Transverse colon (tissue), 4 donors: ENCODE measurements around the gene SOX5. TPM values are rescaled to one million over a fixed set of nuclear protein-coding genes. Genes with fewer than 3 reads are reported as not detected.

Experiments
- DNase-seq: peaks from one replicate; pipeline ENCODE4 v3.0.0-alpha.2; 2019
- H3K27ac ChIP-seq, 4 donors: fragments of 200-600 bp; sonication (generic); 2 replicates each; pipeline ENCODE4 v1.5.1; 2016 to 2018; ENCODE audit warnings: inconsistent platforms in 4 of 4
- H3K27me3 ChIP-seq: fragments of 200-600 bp; sonication (generic); 2 replicates; pipeline ENCODE4 v1.5.1; 2017; ENCODE audit warnings: inconsistent platforms
- H3K36me3 ChIP-seq, 4 donors: fragments of 200-600 bp; sonication (generic); 2 replicates each; pipeline ENCODE4 v1.5.1; 2017 to 2019; ENCODE audit warnings: inconsistent platforms in 4 of 4
- H3K4me1 ChIP-seq, 4 donors: fragments of 200-600 bp; sonication (generic); 2 replicates each; pipeline ENCODE4 v1.5.1; 2017 to 2020; ENCODE audit warnings: inconsistent platforms in 4 of 4
- H3K4me3 ChIP-seq, 4 donors: fragments of 200-600 bp; sonication (generic); 1 replicate in 1 of 4; 2 replicates in 3 of 4; pipeline versions ENCODE4 v1.5.1 to v1.6.1; 2017 to 2019; ENCODE audit warnings: inconsistent platforms in 4 of 4
- H3K9me3 ChIP-seq, 2 donors: fragments of 200-600 bp; sonication (generic); 2 replicates each; pipeline ENCODE4 v1.5.1; 2017 to 2019; ENCODE audit warnings: inconsistent platforms in 2 of 2
- CTCF ChIP-seq, 5 experiments: fragments of 200-600 bp in 3 of 5; fragments of 450-650 bp in 2 of 5; sonication (generic) in 3 of 5; IDR thresholded peaks; 1 replicate in 2 of 5; 2 replicates in 3 of 5; pipeline ENCODE4 v1.5.1; 2016 to 2017; ENCODE audit warnings: antibody characterized with exemption in 5 of 5, inconsistent platforms in 3 of 5, mild to moderate bottlenecking in 2 of 5, moderate library complexity in 1 of 5
- EP300 ChIP-seq: sonication (generic); formaldehyde crosslinking; IDR thresholded peaks from one replicate; pipeline ENCODE4 v1.6.1; 2017; ENCODE audit warnings: antibody characterized with exemption, low read depth
- POLR2A ChIP-seq: fragments of 450-650 bp; IDR thresholded peaks from one replicate; pipeline ENCODE4 v1.6.1; 2016; ENCODE audit warnings: antibody characterized with exemption, mild to moderate bottlenecking, moderate library complexity
- POLR2AphosphoS5 ChIP-seq, 3 donors: sonication (generic); formaldehyde crosslinking; IDR thresholded peaks; one replicate each; pipeline ENCODE4 v1.6.1; 2016; ENCODE audit warnings: antibody characterized with exemption in 3 of 3
- WGBS, 2 donors: methylation state at CpG; one replicate each; pipeline ENCODE4 v1.1.5; 2018; ENCODE audit warnings: low coverage in 1 of 2; 5-methylcytosine and 5-hydroxymethylcytosine counted together
- in situ Hi-C, 4 donors: fragments of 200-750 bp; cut with MboI; loops; one replicate each; pipeline versions ENCODE4 v1.15.0 to v1.15.1; 2017; ENCODE audit warnings: low sequenced_read_pairs in 3 of 4, low pct_ligation_motif_present in 1 of 4, low pct_unique_long_range_greater_than_20kb in 1 of 4
- intact Hi-C: fragments of 100-400 bp; cut with DNase I; formaldehyde crosslinking; loops from one replicate; pipeline ENCODE4 v1.15.1; 2023; ENCODE audit warnings: low total_unique reads
- total RNA-seq, 4 donors: library from RNA; depleted of rRNA; stranded (reverse); fragments of >200 nt; gene quantifications; one replicate each; pipeline ENCODE4 v1.1.0, GENCODE V29; 2016

The SOX5 gene
- total RNA-seq, 4 donors from 2014 or later = 1.00 to 9.8 (median 3.2) TPM

- 88% methylated on average over 3 of the region's 3 CpGs; no CpG with 5 or more reads in 1 of the 2 donors for WGBS, 2 donors
These were observed 86.8 kb downstream of the SOX5 start for GRCh38 chr12:23862701-23863100.

GRCh38 chr12:23860019-23860418 lies 89.5 kb downstream of the SOX5 start:
- intact Hi-C loops (no loop called here), in situ Hi-C loops (no loop called here)
- no peak for DNase-seq

More at GRCh38 chr12:23862701-23863100, 86.8 kb downstream of the SOX5 start:
- TF ChIP-seq CTCF (IDR thresholded peaks at IDR 0.05) (no peak), POLR2A (no peak), EP300 (no peak), POLR2AphosphoS5 (IDR thresholded peaks at IDR 0.05) (no peak)
- Histone ChIP-seq H3K4me3 (no peak overlapping the region), H3K27ac (no peak overlapping the region), H3K9me3 (no peaks in the 10 kb centered on the region), H3K27me3 (no peaks in the 10 kb centered on the region), H3K36me3 (no peaks in the 10 kb centered on the region), H3K4me1 (no peaks in the 10 kb centered on the region)
- intact Hi-C loops (no loop called here), in situ Hi-C loops (no loop called here)
- DNase-seq = no peak

GRCh38 chr12:23857178-23857577 lies 92.3 kb downstream of the SOX5 start:
- Histone ChIP-seq H3K27me3 (no peaks in the 10 kb centered on the region), H3K36me3 (no peaks in the 10 kb centered on the region), H3K4me3 (no peak overlapping the region), H3K9me3 (no peaks in the 10 kb centered on the region), H3K27ac (no peak overlapping the region), H3K4me1 (no peaks in the 10 kb centered on the region)
- in situ Hi-C loops = no loop called here
- DNase-seq = no peak
- TF ChIP-seq CTCF (IDR thresholded peaks at IDR 0.05) (no peak), POLR2A (no peak), POLR2AphosphoS5 (IDR thresholded peaks at IDR 0.05) (no peak), EP300 (no peak)
- intact Hi-C loops = no loop called here

More at GRCh38 chr12:23860019-23860418, 89.5 kb downstream of the SOX5 start:
- 64 to 80% methylated on average over 1 of the region's 1 CpG for WGBS, 2 donors
- Histone ChIP-seq H3K4me3 (no peak overlapping the region), H3K27ac (no peak overlapping the region), H3K9me3 (no peaks in the 10 kb centered on the region), H3K27me3 (no peaks in the 10 kb centered on the region), H3K4me1 (no peaks in the 10 kb centered on the region), H3K36me3 (no peaks in the 10 kb centered on the region)
- no peak for TF ChIP-seq POLR2AphosphoS5 (IDR thresholded peaks at IDR 0.05)
- TF ChIP-seq CTCF (IDR thresholded peaks at IDR 0.05) = no peak
- no peak for TF ChIP-seq POLR2A
- no peak for TF ChIP-seq EP300

- DNase-seq = no peak
- intact Hi-C loops = no loop called here
- Histone ChIP-seq H3K4me1 (no peaks in the 10 kb centered on the region), H3K9me3 (no peaks in the 10 kb centered on the region), H3K27me3 (no peaks in the 10 kb centered on the region), H3K4me3 (no peak overlapping the region), H3K36me3 (no peaks in the 10 kb centered on the region), H3K27ac (no peak overlapping the region)
- 68 to 78% methylated on average over 4 of the region's 4 CpGs for WGBS, 2 donors
- TF ChIP-seq CTCF (IDR thresholded peaks at IDR 0.05) (no peak), POLR2AphosphoS5 (IDR thresholded peaks at IDR 0.05) (no peak), POLR2A (no peak), EP300 (no peak)
- in situ Hi-C loops = no loop called here
These were observed 93.7 kb downstream of the SOX5 start for GRCh38 chr12:23855813-23856212.
